Heart left ventricle (tissue), 16 donors: ENCODE measurements around the gene RAVER1. TPM values are rescaled to one million over a fixed set of nuclear protein-coding genes. Genes with fewer than 3 reads are reported as not detected.

ENCODE experiments used
- ATAC-seq, 4 donors: fragments of 200-7000 bp; cut with Tn5 transposase; one replicate each; pipeline ENCODE4 v1.9.1; 2020 to 2022; ENCODE audit warnings: moderate library complexity in 4 of 4, mild to moderate bottlenecking in 3 of 4, moderate number of reproducible peaks in 1 of 4
- DNase-seq, 5 donors: peaks; one replicate each; pipeline ENCODE4 v3.0.0-alpha.2; 2020
- H3K27ac ChIP-seq, 12 donors: fragments of 200-600 bp; sonication (generic) in 4 of 12; one replicate each; pipeline versions ENCODE4 v1.5.0 to v1.8.0; 2016 to 2022; ENCODE audit warnings: mild to moderate bottlenecking in 2 of 12
- H3K27me3 ChIP-seq, 9 donors: fragments of 200-600 bp; sonication (generic) in 2 of 9; one replicate each; pipeline versions ENCODE4 v1.5.1 to v1.8.0; 2016 to 2022; ENCODE audit warnings: mild to moderate bottlenecking in 3 of 9
- H3K36me3 ChIP-seq, 9 donors: fragments of 200-600 bp; sonication (generic) in 2 of 9; one replicate each; pipeline versions ENCODE4 v1.5.0 to v1.8.0; 2018 to 2022; ENCODE audit warnings: mild to moderate bottlenecking in 2 of 9
- H3K4me1 ChIP-seq, 12 donors: fragments of 200-600 bp; sonication (generic) in 4 of 12; one replicate each; pipeline versions ENCODE4 v1.5.0 to v1.8.0; 2016 to 2022; ENCODE audit warnings: mild to moderate bottlenecking in 3 of 12
- H3K4me3 ChIP-seq, 12 donors: fragments of 200-600 bp; sonication (generic) in 4 of 12; one replicate each; pipeline versions ENCODE4 v1.5.0 to v1.8.0; 2017 to 2022; ENCODE audit warnings: mild to moderate bottlenecking in 9 of 12, moderate library complexity in 4 of 12
- H3K9me3 ChIP-seq, 12 donors: fragments of 200-600 bp; sonication (generic) in 4 of 12; one replicate each; pipeline versions ENCODE4 v1.5.0 to v1.8.0; 2016 to 2022; ENCODE audit warnings: mild to moderate bottlenecking in 1 of 12
- CTCF ChIP-seq, 12 donors: fragments of 200-600 bp; sonication (generic) in 4 of 12; IDR thresholded peaks; one replicate each; pipeline versions ENCODE4 v1.5.0 to v1.8.0; 2018 to 2022; ENCODE audit warnings: antibody characterized with exemption in 12 of 12, mild to moderate bottlenecking in 5 of 12
- POLR2A ChIP-seq, 2 donors: fragments of 450-650 bp; IDR thresholded peaks; one replicate each; pipeline ENCODE4 v1.6.1; 2017; ENCODE audit warnings: antibody characterized with exemption in 2 of 2, mild to moderate bottlenecking in 2 of 2, moderate library complexity in 2 of 2
- WGBS, 4 donors: extraction: QIAGEN DNeasy Blood & Tissue Kit in 2 of 4; methylation state at CpG; one replicate each; pipeline versions ENCODE4 v1.1.5 to v1.1.7; 2013 to 2018; 5-methylcytosine and 5-hydroxymethylcytosine counted together
- intact Hi-C, 10 donors: fragments of 100-400 bp; cut with DNase I; formaldehyde crosslinking; loops; one replicate each; pipeline versions ENCODE4 v1.11.1 to v1.14.2; 2022
- polyA plus RNA-seq, 2 donors: library from polyadenylated mRNA; stranded (reverse); fragments of 200-250 nt; gene quantifications; one replicate each; pipeline ENCODE4 v1.2.3, GENCODE V29; 2013
- total RNA-seq, 9 donors: library from RNA; depleted of rRNA in 2 of 9; stranded (reverse); fragments of >200 nt in 2 of 9; fragmentation: NEBNext Ultra II Directional in 3 of 9; extraction: Animal tissue kit (Norgen Biotek cat#: 25700) in 3 of 9; gene quantifications; one replicate each; pipeline versions ENCODE4 v1.1.0 to v1.2.4, GENCODE V29; 2016 to 2023
- donor health status: ischemic (EF 13 %, LVEDD 7.1; RV severe dilation, severe dysfunction).
- donor health status: healthy with polysubstance abuse.
- donor health status: DM: no; HTN: yes; CAD: no.
- donor health status: DM: no; HTN: no; CAD: no.
- donor health status: ischemic (EF 25% LVEDD 6.9; RV normal size, moderate dysfunction).
- donor health status: ischemic (EF 25% LVEDD 5.7; RV mildly dilated, moderate dysfunction).
- donor health status: healthy.
- donor health status: DM: yes; HTN: yes; CAD: no.
- donor health status: ischemic (EF 35%, LVEDD 5.7; RV mildly dilated, moderate dysfunction).
- donor health status: nonischemic (EF 11% LVEDD 7.7; RV severe dilation, severe dysfunction).
- donor health status: DM: yes; HTN: yes; CAD: no.
- donor health status: PGD.
- donor health status: ischemic (EF 29% LVEDD 5.4; RV normal size, mild dysfunction).
- donor health status: nonischemic (EF 23%, LVEDD 6.1; RV moderate dilation, normal function).

Gene RAVER1
- total and polyA plus RNA-seq, 11 donors, result 5.9 to 22.5 (median 14.0) TPM

GRCh38 chr19:10321874-10322835 is 11.2 kb downstream of the RAVER1 start:
- peaks cover 2 to 100% (median 98%) of the 10 kb centered on the region in 9 donors for H3K36me3 ChIP-seq
- DNase-seq (no peak), ATAC-seq (no peak)
- 92 to 95% (median 94%) methylated on average over 12 to 19 of the region's 19 CpGs for WGBS, 4 donors
- no peak for TF ChIP-seq POLR2A (IDR thresholded peaks at IDR 0.05)
- H3K27me3 ChIP-seq, result no peaks in the 10 kb centered on the region
- no peaks in the 10 kb centered on the region for H3K4me1 ChIP-seq
- intact Hi-C loops, result no loop called here
- H3K27ac ChIP-seq, result no peak overlapping the region
- no peak overlapping the region for H3K4me3 ChIP-seq
- H3K9me3 ChIP-seq, result no peaks in the 10 kb centered on the region

GRCh38 chr19:10321417-10321797 is 11.9 kb downstream of the RAVER1 start:
- ATAC-seq, result no peak
- peaks cover 2 to 100% (median 96%) of the 10 kb centered on the region in 9 donors for H3K36me3 ChIP-seq
- H3K27ac ChIP-seq, result no peak overlapping the region
- no peaks in the 10 kb centered on the region for H3K27me3 ChIP-seq
- no peak overlapping the region for H3K4me3 ChIP-seq
- no peak for DNase-seq
- no peak for TF ChIP-seq CTCF (IDR thresholded peaks at IDR 0.05)
- TF ChIP-seq POLR2A (IDR thresholded peaks at IDR 0.05), result no peak
- H3K9me3 ChIP-seq, result no peaks in the 10 kb centered on the region
- H3K4me1 ChIP-seq, result peaks cover 0 to 3% (median under 1%) of the 10 kb centered on the region in 12 donors
- intact Hi-C loops, result no loop called here
- 87 to 93% (median 92%) methylated on average over 9 to 11 of the region's 11 CpGs for WGBS, 4 donors

GRCh38 chr19:10320602-10321416 is 12.5 kb downstream of the RAVER1 start:
- Histone ChIP-seq H3K27me3 (no peaks in the 10 kb centered on the region), H3K36me3 (peaks cover 2 to 98% (median 90%) of the 10 kb centered on the region in 9 donors), H3K4me3 (no peak overlapping the region), H3K9me3 (no peaks in the 10 kb centered on the region), H3K4me1 (peaks cover 0 to 9% (median 5%) of the 10 kb centered on the region in 12 donors), H3K27ac (no peak overlapping the region)
- intact Hi-C loops, result no loop called here
- ATAC-seq (no peak), DNase-seq (no peak)
- TF ChIP-seq CTCF (IDR thresholded peaks at IDR 0.05) (no peak), POLR2A (IDR thresholded peaks at IDR 0.05) (no peak)
- 93 to 96% (median 95%) methylated on average over 21 to 32 of the region's 32 CpGs for WGBS, 4 donors

- intact Hi-C loops, result loop anchor here in 1 of 10 donors (5.0 kb wide), 1 partner anchor 43 kb away; no protein-coding TSS in a partner anchor
- Histone ChIP-seq H3K4me3 (no peak overlapping the region), H3K9me3 (no peaks in the 10 kb centered on the region), H3K4me1 (peaks cover 0 to 20% (median 13%) of the 10 kb centered on the region in 12 donors), H3K27ac (no peak overlapping the region), H3K27me3 (no peaks in the 10 kb centered on the region), H3K36me3 (peaks cover 0 to 81% (median 72%) of the 10 kb centered on the region in 9 donors)
- TF ChIP-seq POLR2A (IDR thresholded peaks at IDR 0.05) (no peak), CTCF (IDR thresholded peaks at IDR 0.05) (no peak)
- DNase-seq, result no peak
- 91 to 94% (median 92%) methylated on average over 13 of the region's 13 CpGs for WGBS, 4 donors
- ATAC-seq, result no peak
Observed at GRCh38 chr19:10318807-10319682, 14.3 kb downstream of the RAVER1 start.
